GM21423 (cell line): ENCODE data around the gene ASMTL.
"Not testable (repeated sequence)": the region's sequence is repeated elsewhere in the genome, so short reads cannot be mapped to it uniquely, and the experiment has no call there.

ENCODE experiments used
- ATAC-seq: cut with Tn5 transposase; IDR thresholded peaks from one replicate; pipeline ENCODE4 v1.9.1; 2021; ENCODE audit warnings: mild to moderate bottlenecking, moderate library complexity; ENCODE audit not compliant: unreplicated experiment

The ASMTL gene

DNA sequence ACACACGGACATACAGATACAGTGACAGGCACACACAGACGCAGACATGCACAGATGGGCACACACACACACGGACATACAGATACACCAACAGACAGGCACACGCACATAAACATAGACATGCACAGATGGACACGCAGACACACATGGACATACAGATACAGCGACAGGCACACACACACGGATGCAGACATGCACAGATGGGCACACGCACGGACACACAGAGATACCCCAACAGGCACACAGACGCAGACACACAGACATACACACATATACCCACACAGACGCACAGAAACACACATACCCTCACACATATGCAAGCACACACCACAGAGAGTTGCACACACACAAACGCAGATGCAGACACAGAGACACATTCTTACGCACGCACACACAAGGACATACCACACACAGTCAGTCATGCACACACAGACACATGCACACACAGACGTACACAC, 36.4 kb downstream of the ASMTL start:
- ATAC-seq, result no peak

DNA sequence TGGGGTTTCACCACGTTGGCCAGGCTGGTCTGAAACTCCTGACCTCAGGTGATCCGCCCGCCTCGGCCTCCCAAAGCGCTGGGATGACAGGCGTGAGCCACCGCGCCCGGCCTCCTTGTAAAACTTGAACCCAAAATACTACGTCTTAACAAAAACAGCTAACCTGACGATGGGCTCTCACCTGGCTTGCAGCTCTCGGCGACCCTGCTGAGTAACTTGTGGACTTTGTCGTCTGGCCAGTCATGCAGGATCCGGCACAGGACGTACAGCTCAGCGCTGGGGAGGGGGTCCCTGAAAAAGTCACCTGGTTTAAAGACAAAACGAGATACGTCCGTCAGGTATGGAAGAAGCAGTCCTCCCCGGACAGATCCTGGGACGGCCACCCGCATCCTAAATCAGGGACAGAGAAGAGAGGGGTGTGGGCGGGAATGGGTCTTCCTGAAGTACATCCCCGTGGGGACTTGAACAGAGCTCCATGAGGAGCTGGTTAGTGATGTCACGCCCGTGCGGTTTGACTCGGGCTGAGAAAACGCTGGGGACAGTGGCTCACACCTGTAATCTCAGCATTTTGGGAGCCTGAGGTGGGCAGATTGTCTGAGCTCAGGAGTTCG, 40.1 kb downstream of the ASMTL start:
- ATAC-seq, result no peak

- no peak for ATAC-seq
Measured at GRCh38 chrX:1411326-1411725, 41.4 kb downstream of the ASMTL start.

- ATAC-seq, result no peak
Measured at GRCh38 chrX:1407035-1407434, 45.7 kb downstream of the ASMTL start.

DNA sequence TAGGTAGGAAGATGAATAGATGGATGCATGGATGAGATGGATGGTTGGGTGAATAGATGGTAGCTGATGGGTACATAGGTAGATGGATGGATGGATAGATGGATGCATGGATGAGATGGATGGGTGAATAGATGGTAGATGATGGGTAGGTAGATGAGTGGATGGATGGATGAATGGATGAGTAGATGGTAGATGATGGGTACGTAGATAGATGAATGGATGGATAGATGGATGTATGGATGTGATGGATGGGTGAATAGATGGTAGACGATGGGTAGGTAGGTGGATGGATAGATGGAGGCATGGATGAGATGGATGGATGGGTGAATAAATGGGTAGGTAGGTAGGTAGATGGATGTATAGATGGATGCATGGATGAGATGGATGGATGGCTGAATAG, 46.9 kb downstream of the ASMTL start:
- not testable (repeated sequence) for ATAC-seq

GRCh38 chrX:1403867-1404266, 48.8 kb downstream of the ASMTL start:
- not testable (repeated sequence) for ATAC-seq

GRCh38 chrX:1403228-1403627, 49.5 kb downstream of the ASMTL start:
- ATAC-seq, result no peak

- ATAC-seq, result no peak
Measured at GRCh38 chrX:1401611-1402430, 50.9 kb downstream of the ASMTL start.

DNA sequence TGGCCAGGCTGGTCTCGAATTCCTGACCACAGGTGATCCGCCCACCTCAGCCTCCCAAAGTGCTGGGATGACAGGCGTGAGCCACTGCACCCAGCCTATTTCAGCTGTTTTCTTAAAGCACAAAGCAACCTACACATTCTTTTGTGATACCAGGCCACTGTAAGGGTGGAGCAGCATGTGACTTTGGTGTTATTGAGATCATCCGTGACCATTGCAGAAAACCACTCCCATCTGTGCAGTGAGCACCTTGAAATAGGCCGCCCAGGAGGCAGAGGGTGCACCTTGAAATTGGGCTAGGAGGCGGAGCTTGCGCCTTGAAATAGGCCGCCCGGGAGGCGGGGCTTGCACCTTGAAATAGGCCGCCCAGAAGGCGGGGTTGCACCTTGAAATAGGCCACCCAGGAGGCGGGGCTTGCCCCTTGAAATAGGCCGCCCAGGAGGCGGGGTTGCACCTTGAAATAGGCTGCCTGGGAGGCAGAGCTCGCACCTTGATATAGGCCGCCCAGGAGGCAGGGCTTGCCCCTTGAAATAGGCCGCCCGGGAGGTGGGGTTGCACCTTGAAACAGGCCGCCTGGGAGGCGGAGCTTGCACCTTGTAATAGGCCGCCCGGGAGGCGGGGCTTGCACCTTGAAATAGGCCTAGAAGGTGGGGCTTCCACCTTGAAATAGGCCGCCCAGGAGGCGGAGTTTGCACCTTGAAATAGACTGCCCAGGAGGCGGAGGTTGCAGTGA, 51.8 kb downstream of the ASMTL start:
- no peak for ATAC-seq

DNA sequence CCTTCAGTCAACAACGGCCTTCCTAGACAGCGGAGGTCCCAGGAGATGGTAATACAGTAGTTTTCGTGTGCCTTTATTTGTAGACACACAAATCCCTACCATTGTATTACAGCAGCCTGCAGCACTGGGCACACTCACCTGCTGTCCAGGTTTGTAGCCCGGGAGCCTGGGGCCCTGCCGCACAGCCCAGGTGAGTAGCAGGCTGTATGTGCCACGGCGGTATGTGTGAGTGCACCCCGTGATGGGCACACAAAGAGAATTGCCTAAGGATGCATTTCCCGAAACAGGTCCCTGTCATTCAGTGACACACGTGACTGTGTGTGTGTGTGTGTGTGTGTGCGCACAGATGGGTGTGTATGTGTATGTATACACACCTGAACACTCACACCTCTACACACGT, 52.7 kb downstream of the ASMTL start:
- ATAC-seq, result no peak

GRCh38 chrX:1398431-1399340, 54.0 kb downstream of the ASMTL start:
- no peak for ATAC-seq

GRCh38 chrX:1397441-1398270, 55.1 kb downstream of the ASMTL start:
- no peak for ATAC-seq

- no peak for ATAC-seq
Measured at GRCh38 chrX:1397001-1397400, 55.7 kb downstream of the ASMTL start.

DNA sequence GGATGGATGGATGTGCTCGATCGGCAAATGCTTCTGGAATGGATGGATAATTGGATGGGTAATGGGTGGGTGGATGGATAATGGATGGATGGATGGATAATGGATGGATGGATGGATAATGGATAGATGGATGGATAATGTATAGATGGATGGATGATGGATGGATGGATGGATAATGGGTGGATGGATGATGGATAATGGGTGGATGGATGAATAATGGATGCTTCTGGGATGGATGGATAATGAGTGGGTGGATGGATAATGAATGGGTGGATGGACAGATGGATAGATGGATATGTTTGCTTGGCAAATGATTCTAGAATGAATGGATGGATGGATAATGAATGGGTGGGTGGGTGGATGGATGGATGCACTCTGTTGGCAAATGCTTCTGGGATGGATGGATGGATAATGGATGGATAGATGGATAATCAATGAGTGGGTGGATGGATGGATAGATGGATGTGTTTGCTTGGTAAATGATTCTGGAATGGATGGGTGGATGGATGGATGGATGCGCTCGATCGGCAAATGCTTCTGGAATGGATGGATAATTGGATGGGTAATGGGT, 57.0 kb downstream of the ASMTL start:
- ATAC-seq, result no peak

GRCh38 chrX:1394731-1395501, 57.8 kb downstream of the ASMTL start:
- no peak for ATAC-seq

- no peak for ATAC-seq
Measured at GRCh38 chrX:1393871-1394615, 58.7 kb downstream of the ASMTL start.

- ATAC-seq, result peak; percentile 18
Measured at GRCh38 chrX:1392376-1393068, 60.2 kb downstream of the ASMTL start.
